K562 (cell line): ENCODE data around the gene GLG1. TPM values are rescaled to one million over a fixed set of nuclear protein-coding genes. Genes with fewer than 3 reads are reported as not detected.
"Not testable (repeated sequence)": the region's sequence is repeated elsewhere in the genome, so short reads cannot be mapped to it uniquely, and the experiment has no call there.

ENCODE experiments used
- ATAC-seq: fragments of 200-7000 bp; cut with Tn5 transposase; 3 replicates; pipeline ENCODE4 v1.9.1; 2020; ENCODE audit warnings: moderate library complexity
- BruUV-seq: library from RNA; stranded (reverse); fragments of 400-500 nt; replicated peaks from 2 replicates; lab custom pipeline; 2021; lab: Mats Ljungman, UMichigan
- CTCF ChIA-PET: fragments of 300-600 bp; formaldehyde crosslinking; extraction: SDS; loops from one replicate; lab custom pipeline; 2021; ENCODE audit warnings: low intra/inter-chr PET ratio; lab: Yijun Ruan, JAX
- POLR2A ChIA-PET: fragments of 300-600, 350-650 bp; sonication (Branson Sonifier 250); formaldehyde crosslinking; extraction: SDS; loops from one replicate; lab custom pipeline; 2021; ENCODE audit warnings: antibody characterized with exemption, inconsistent platforms; lab: Yijun Ruan, JAX
- DNase-seq, 4 experiments: peaks; one replicate each; pipeline versions ENCODE4 v3.0.0 to v3.0.0-alpha.2; 2011 to 2018; ENCODE audit warnings: low spot score in 3 of 4, mixed read lengths in 3 of 4; ENCODE audit errors: extremely low read depth in 1 of 4
- FAIRE-seq: peaks from 2 replicates; lab custom pipeline; 2011; peaks lifted over from hg19 to GRCh38; lab: Jason Lieb, UNC
- H2AFZ ChIP-seq: 2 replicates; pipeline ENCODE4 v1.6.0; 2011; ENCODE audit warnings: low read depth, low read length, control low read depth, inconsistent platforms
- H3K27ac ChIP-seq: fragments of 200-600 bp; 3 replicates; pipeline ENCODE4 v1.8.0; 2011; ENCODE audit warnings: low read depth, mild to moderate bottlenecking, control low read depth, inconsistent platforms, low read length, moderate library complexity, mixed read lengths; ENCODE audit errors: extremely low read depth
- H3K27me3 ChIP-seq, 2 experiments: fragments of 300-600 bp in 1 of 2; 2 replicates in 1 of 2; 3 replicates in 1 of 2; pipeline versions ENCODE4 v1.6.0 to v1.8.0; 2011; ENCODE audit warnings: inconsistent platforms in 2 of 2, low read length in 2 of 2, mild to moderate bottlenecking in 1 of 2, mixed read lengths in 1 of 2, moderate library complexity in 1 of 2; ENCODE audit not compliant: control insufficient read depth in 2 of 2, insufficient read depth in 2 of 2
- H3K36me3 ChIP-seq: fragments of 300-600 bp; 3 replicates; pipeline ENCODE4 v1.8.0; 2011; ENCODE audit warnings: mild to moderate bottlenecking, low read length, inconsistent platforms; ENCODE audit not compliant: control insufficient read depth, insufficient read depth
- H3K4me1 ChIP-seq, 2 experiments: fragments of 200-600 bp in 1 of 2; replicated peaks in 1 of 2; 2 replicates in 1 of 2; 3 replicates in 1 of 2; pipeline versions ENCODE4 v1.5.1 to v1.8.0; 2011; ENCODE audit warnings: inconsistent platforms in 2 of 2, low read length in 2 of 2, mild to moderate bottlenecking in 1 of 2, mixed read lengths in 1 of 2, moderate library complexity in 1 of 2; ENCODE audit not compliant: control insufficient read depth in 2 of 2, insufficient read depth in 2 of 2
- H3K4me2 ChIP-seq: 2 replicates; pipeline ENCODE4 v1.6.1; 2011; ENCODE audit warnings: low read length, control low read depth, inconsistent platforms, mixed read lengths; ENCODE audit not compliant: insufficient read depth
- H3K4me3 ChIP-seq: fragments of 200-600 bp; sonication (generic), shearing (Covaris generic); 2 replicates; pipeline ENCODE4 v1.5.1; 2016; ENCODE audit warnings: control low read depth, inconsistent platforms
- H3K79me2 ChIP-seq: fragments of 200-600 bp; 3 replicates; pipeline ENCODE4 v1.8.0; 2011; ENCODE audit warnings: low read length, inconsistent platforms; ENCODE audit not compliant: control insufficient read depth, insufficient read depth
- H3K9ac ChIP-seq, 2 experiments: 2 replicates each; pipeline versions ENCODE4 v1.6.0 to v1.6.1; 2011; ENCODE audit warnings: low read depth in 2 of 2, low read length in 2 of 2, control low read depth in 1 of 2, inconsistent platforms in 1 of 2, mild to moderate bottlenecking in 1 of 2, mixed read lengths in 1 of 2; ENCODE audit not compliant: insufficient read depth in 1 of 2
- H3K9me1 ChIP-seq: one replicate; pipeline ENCODE4 v1.6.0; 2011; ENCODE audit warnings: inconsistent platforms, mild to moderate bottlenecking, low read length, moderate library complexity; ENCODE audit not compliant: control insufficient read depth, insufficient read depth
- H3K9me3 ChIP-seq: replicated peaks from 2 replicates; pipeline ENCODE4 v1.5.1; 2011; ENCODE audit warnings: low read depth, low read length, inconsistent platforms; ENCODE audit not compliant: control insufficient read depth, insufficient read depth
- H4K20me1 ChIP-seq: replicated peaks from 2 replicates; pipeline ENCODE4 v1.6.1; 2011; ENCODE audit warnings: low read length, inconsistent platforms, mixed read lengths; ENCODE audit not compliant: control insufficient read depth, insufficient read depth
- BHLHE40 ChIP-seq: IDR thresholded peaks from 2 replicates; pipeline ENCODE4 v1.6.1; 2011; ENCODE audit warnings: low read length, improper control_type of control experiment
- HDAC3 ChIP-seq: fragments of 450-650 bp; IDR thresholded peaks from 2 replicates; pipeline ENCODE4 v1.6.1; 2018; ENCODE audit warnings: borderline replicate concordance, mild to moderate bottlenecking, moderate library complexity; ENCODE audit not compliant: partially characterized antibody
- KLF1 ChIP-seq: fragments of 450-650 bp; IDR thresholded peaks from 2 replicates; pipeline ENCODE4 v1.6.1; 2016; ENCODE audit warnings: missing genetic modification characterization, missing compliant biosample characterization
- RAD51 ChIP-seq: fragments of 450-650 bp; IDR thresholded peaks from 2 replicates; pipeline ENCODE4 v1.7.1; 2016; ENCODE audit warnings: low read depth, mild to moderate bottlenecking, borderline replicate concordance
- RB1 ChIP-seq: fragments of 450-650 bp; IDR thresholded peaks from 2 replicates; pipeline ENCODE4 v1.6.1; 2017; ENCODE audit warnings: low read depth, mild to moderate bottlenecking
- RBM25 ChIP-seq: fragments of 200-400 bp; formaldehyde crosslinking; IDR thresholded peaks from 2 replicates; pipeline ENCODE4 v1.6.1; 2018; ENCODE audit warnings: low read length, low read depth, moderate library complexity; ENCODE audit not compliant: severe bottlenecking
- TOE1 ChIP-seq, 2 experiments: fragments of 450-650 bp in 1 of 2; sonication (generic) in 1 of 2; formaldehyde crosslinking in 1 of 2; IDR thresholded peaks; 2 replicates each; pipeline versions ENCODE4 v1.7.1 to v1.8.0; 2016 to 2022; ENCODE audit warnings: borderline replicate concordance in 2 of 2, mild to moderate bottlenecking in 2 of 2, antibody characterized with exemption in 1 of 2, inconsistent platforms in 1 of 2, low read depth in 1 of 2, missing genetic modification reagents in 1 of 2, moderate library complexity in 1 of 2
- ZNF311 ChIP-seq: fragments of 250-450 bp; sonication (Bioruptor Pico); IDR thresholded peaks from 2 replicates; pipeline ENCODE4 v1.4.0; 2020; ENCODE audit warnings: mild to moderate bottlenecking, moderate library complexity
- WGBS: fragments of 100-300 bp; shearing (Covaris generic); methylation state at CpG from one replicate; pipeline ENCODE4 v1.1.6; 2016; ENCODE audit warnings: low coverage, mixed read lengths; ENCODE audit not compliant: insufficient coverage; ENCODE audit errors: missing lambda C conversion rate; 5-methylcytosine and 5-hydroxymethylcytosine counted together
- in situ Hi-C: fragments of 300-500 bp; cut with MboI; formaldehyde crosslinking; loops from 4 replicates; pipeline ENCODE4 v1.15.0; 2018; ENCODE audit warnings: inconsistent platforms, mixed read lengths
- intact Hi-C: fragments of 100-400 bp; cut with micrococcal nuclease; formaldehyde crosslinking; loops from 2 replicates; pipeline ENCODE4 v1.14.2; 2022
- polyA plus RNA-seq, 8 experiments: library from polyadenylated mRNA; depleted of rRNA in 4 of 8; stranded (reverse) in 5 of 8; unstranded in 3 of 8; fragments of >200 nt; fragmentation: Nextera tagmentation in 2 of 8; fragmentation: Illumina TruSeq in 1 of 8; extraction: Ambion mirVana in 2 of 8; extraction: Trizol in 1 of 8; gene quantifications; 2 replicates each; pipeline versions ENCODE4 v1.2.1 to v1.2.3, GENCODE V29; 2011 to 2014; ENCODE audit warnings: inconsistent platforms in 1 of 8, missing spikeins in 1 of 8
- total RNA-seq, 7 experiments: library from RNA; depleted of rRNA in 6 of 7; stranded (reverse); fragments of >200 nt in 6 of 7; fragmentation: Illumina TruSeq in 2 of 7; extraction: Trizol in 2 of 7; gene quantifications; 2 replicates each; pipeline versions ENCODE4 v1.2.1 to v1.2.3, GENCODE V29; 2011 to 2021; ENCODE audit warnings: low replicate concordance in 1 of 7
- TF ChIP-seq, protein P1 (sequence below), 3 experiments: IDR thresholded peaks in 2 of 3; conservative IDR thresholded peaks in 1 of 3; 2 replicates each; pipeline ENCODE4 v1.5.1; 2011 to 2012; ENCODE audit warnings: low read length in 3 of 3, mild to moderate bottlenecking in 3 of 3, control low read depth in 2 of 3, improper control_type of control experiment in 1 of 3, inconsistent platforms in 1 of 3, low read depth in 1 of 3, mixed read lengths in 1 of 3, moderate library complexity in 1 of 3; ENCODE audit not compliant: insufficient read depth in 2 of 3
- TF ChIP-seq, protein P2 (sequence below), 2 experiments: fragments of 450-650 bp; conservative IDR thresholded peaks; 2 replicates each; pipeline ENCODE4 v1.6.1; 2017; ENCODE audit warnings: mild to moderate bottlenecking in 2 of 2, moderate library complexity in 2 of 2

The GLG1 gene
- total and polyA plus RNA-seq, 9 of the 15 experiments (the other 6 are each of a cell fraction or from before 2014, with no cell fraction given) = 6.2 to 36.0 (median 23.6) TPM

DNA sequence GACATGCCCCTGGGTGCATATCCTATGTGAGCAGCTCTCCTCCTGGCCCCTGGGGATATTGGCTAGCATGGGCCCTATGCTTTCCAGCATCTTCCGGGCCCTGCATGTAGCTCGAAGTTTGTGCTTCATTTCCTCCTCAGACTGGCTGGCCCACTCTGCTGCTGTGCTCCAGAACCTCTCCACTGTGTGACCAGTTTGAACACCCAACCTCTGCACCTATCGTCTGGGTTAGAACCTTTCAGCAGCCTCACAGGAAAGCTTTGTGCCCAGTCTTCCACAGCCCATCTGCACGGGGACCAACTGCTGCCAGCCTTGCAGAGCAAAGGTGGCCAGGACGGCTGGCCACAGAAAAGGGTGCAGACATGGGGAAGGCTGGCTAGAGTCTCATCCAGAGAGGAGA, 175.4 kb downstream of the GLG1 start:
- BruUV-seq = no TSS peak
- Histone ChIP-seq H3K9me1 (no peaks in the 10 kb centered on the region), H3K79me2 (no peaks in the 10 kb centered on the region), H2AFZ (no peak overlapping the region), H3K4me2 (no peak overlapping the region), H3K9me3 (no peaks in the 10 kb centered on the region), H3K4me3 (no peak overlapping the region), H3K27me3 (no peaks in the 10 kb centered on the region; a peak in 1 of 5 replicates), H3K36me3 (no peaks in the 10 kb centered on the region), H4K20me1 (0 out of 2 replicates have a peak, but pooled peaks cover 4% of the 10 kb centered on the region), H3K27ac (no peak overlapping the region), H3K9ac (no peak overlapping the region; a peak in 1 of 4 replicates), H3K4me1 (no peaks in the 10 kb centered on the region; a peak in 2 of 5 replicates)
- DNase-seq (peak in 1 of 4 experiments; percentile 2), FAIRE-seq (no peak), ATAC-seq (no peak)
- in situ Hi-C loops = no loop called here
- ChIA-PET POLR2A (no interaction called here), CTCF (no interaction called here)
- TF ChIP-seq HDAC3 = no peak
- TF ChIP-seq ZNF311 (CRISPR knock-in tag) = no peak
- no peak for TF ChIP-seq KLF1
- WGBS = 41% methylated on average over 5 of the region's 5 CpGs
- intact Hi-C loops = loop anchor here (10.0 kb wide), 1 partner anchor 127 kb away; no protein-coding TSS in a partner anchor

DNA sequence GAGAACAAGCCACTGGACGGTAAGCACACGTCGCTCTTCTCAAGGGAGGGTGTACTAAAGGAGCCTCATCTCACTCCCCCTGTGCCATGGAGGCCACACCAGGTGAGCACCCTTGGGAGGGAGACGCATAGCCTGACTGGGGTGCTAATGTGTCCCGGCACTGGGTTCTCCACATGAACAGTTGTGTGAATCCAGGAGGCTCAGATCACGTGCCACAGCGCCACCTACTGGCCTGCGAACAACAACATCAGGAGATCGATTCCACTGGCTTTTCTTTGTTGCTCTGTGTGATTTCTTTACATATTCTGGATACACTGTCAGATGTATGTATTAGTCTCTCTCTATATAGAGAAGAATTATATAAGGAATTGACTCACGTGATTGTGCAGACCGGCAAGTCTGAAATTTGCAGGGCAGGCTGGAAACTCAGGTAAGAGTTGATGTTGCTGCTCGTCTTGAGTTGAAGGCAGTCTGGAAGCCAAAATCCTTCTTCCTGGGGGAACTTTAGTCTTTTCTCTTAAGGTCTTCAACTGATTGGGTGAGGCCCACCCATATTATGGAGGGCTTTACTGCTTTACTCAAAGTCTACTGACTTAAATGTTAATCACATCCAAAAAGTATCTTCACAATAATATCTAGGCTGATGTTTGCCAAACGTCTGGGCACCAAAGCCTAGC, 176.7 kb downstream of the GLG1 start:
- H3K9ac ChIP-seq; H2AFZ ChIP-seq; H3K4me3 ChIP-seq; H3K9me3 ChIP-seq; H3K79me2 ChIP-seq; H3K9me1 ChIP-seq; H3K4me2 ChIP-seq; BruUV-seq; H3K4me1 ChIP-seq; H3K27ac ChIP-seq; in situ Hi-C loops; H3K27me3 ChIP-seq; H3K36me3 ChIP-seq; H4K20me1 ChIP-seq; POLR2A ChIA-PET; TF ChIP-seq TOE1 (CRISPR knock-in tag; IDR thresholded peaks at IDR 0.05; ENCODE audit: borderline replicate concordance, low read depth): not testable (repeated sequence)
- DNase-seq (peak; percentile 49 to 61 (median 52)), ATAC-seq (peak; percentile 91), FAIRE-seq (peak; percentile 77)
- CTCF ChIA-PET = interaction anchor here (0.7 kb wide), 1 partner anchor 120 kb away, joined by 4 read pairs; no protein-coding TSS in a partner anchor
- WGBS = 13% methylated on average over 10 of the region's 13 CpGs
- intact Hi-C loops = loop anchor here (10.0 kb wide), 1 partner anchor 125 kb away; no protein-coding TSS in a partner anchor
- TF ChIP-seq RAD51 = peak; percentile 42; the same call in 1 of the 2 replicates
- TF ChIP-seq RB1 = peak; percentile 14; the same call in 1 of the 2 replicates
- TF ChIP-seq TOE1 (IDR thresholded peaks at IDR 0.05; ENCODE audit: borderline replicate concordance) = peak; percentile 86
- TF ChIP-seq BHLHE40 = peak; percentile 92
- peak; percentile 21 for TF ChIP-seq RBM25
- TF ChIP-seq, protein P1, sequence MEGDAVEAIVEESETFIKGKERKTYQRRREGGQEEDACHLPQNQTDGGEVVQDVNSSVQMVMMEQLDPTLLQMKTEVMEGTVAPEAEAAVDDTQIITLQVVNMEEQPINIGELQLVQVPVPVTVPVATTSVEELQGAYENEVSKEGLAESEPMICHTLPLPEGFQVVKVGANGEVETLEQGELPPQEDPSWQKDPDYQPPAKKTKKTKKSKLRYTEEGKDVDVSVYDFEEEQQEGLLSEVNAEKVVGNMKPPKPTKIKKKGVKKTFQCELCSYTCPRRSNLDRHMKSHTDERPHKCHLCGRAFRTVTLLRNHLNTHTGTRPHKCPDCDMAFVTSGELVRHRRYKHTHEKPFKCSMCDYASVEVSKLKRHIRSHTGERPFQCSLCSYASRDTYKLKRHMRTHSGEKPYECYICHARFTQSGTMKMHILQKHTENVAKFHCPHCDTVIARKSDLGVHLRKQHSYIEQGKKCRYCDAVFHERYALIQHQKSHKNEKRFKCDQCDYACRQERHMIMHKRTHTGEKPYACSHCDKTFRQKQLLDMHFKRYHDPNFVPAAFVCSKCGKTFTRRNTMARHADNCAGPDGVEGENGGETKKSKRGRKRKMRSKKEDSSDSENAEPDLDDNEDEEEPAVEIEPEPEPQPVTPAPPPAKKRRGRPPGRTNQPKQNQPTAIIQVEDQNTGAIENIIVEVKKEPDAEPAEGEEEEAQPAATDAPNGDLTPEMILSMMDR (IDR thresholded peaks at IDR 0.05 in 2 of 3, conservative IDR thresholded peaks at IDR 0.05 in 1 of 3; ENCODE audit: insufficient read depth in 2 of 3, low read depth in 1 of 3, low read length in 3 of 3) = peak; percentile 45 to 78 (median 59); a peak in 5 of 6 replicates
- TF ChIP-seq, protein P2, sequence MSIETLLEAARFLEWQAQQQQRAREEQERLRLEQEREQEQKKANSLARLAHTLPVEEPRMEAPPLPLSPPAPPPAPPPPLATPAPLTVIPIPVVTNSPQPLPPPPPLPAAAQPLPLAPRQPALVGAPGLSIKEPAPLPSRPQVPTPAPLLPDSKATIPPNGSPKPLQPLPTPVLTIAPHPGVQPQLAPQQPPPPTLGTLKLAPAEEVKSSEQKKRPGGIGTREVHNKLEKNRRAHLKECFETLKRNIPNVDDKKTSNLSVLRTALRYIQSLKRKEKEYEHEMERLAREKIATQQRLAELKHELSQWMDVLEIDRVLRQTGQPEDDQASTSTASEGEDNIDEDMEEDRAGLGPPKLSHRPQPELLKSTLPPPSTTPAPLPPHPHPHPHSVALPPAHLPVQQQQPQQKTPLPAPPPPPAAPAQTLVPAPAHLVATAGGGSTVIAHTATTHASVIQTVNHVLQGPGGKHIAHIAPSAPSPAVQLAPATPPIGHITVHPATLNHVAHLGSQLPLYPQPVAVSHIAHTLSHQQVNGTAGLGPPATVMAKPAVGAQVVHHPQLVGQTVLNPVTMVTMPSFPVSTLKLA (conservative IDR thresholded peaks at IDR 0.05) = 0 out of 4 replicates have a peak, but pooled peaks of 1 of the 2 experiments have one; percentile 37
